ENCODE results near the gene EEF1A2.

EEF1A2 gene

GRCh38 chr20:63461104-63461763, 37.6 kb downstream of the EEF1A2 start:
- no peak for TF ChIP-seq FOXP2 (optimal IDR thresholded peaks at IDR 0.05; ENCODE audit: borderline replicate concordance, extremely low read depth, extremely low read length, insufficient read depth)
- TF ChIP-seq REST (IDR thresholded peaks at IDR 0.05; ENCODE audit: insufficient read depth in 1 of 2, low read depth in 2 of 2, low read length in 2 of 2): peak; percentile 92 to 97

GRCh38 chr20:63459070-63459380, 39.9 kb downstream of the EEF1A2 start:
- TF ChIP-seq POLR2AphosphoS5 (IDR thresholded peaks at IDR 0.05; ENCODE audit: low read depth, low read length) (no peak), SIN3A (IDR thresholded peaks at IDR 0.05; ENCODE audit: borderline replicate concordance, insufficient read depth, low read length) (no peak), REST (IDR thresholded peaks at IDR 0.05; ENCODE audit: insufficient read depth in 1 of 2, low read depth in 2 of 2, low read length in 2 of 2) (no peak), FOXP2 (optimal IDR thresholded peaks at IDR 0.05; ENCODE audit: borderline replicate concordance, extremely low read depth, extremely low read length, insufficient read depth) (no peak), TAF1 (IDR thresholded peaks at IDR 0.05; ENCODE audit: borderline replicate concordance, insufficient read depth, low read length) (no peak)

- TF ChIP-seq POLR2AphosphoS5 (IDR thresholded peaks at IDR 0.05; ENCODE audit: low read depth, low read length) (no peak), REST (IDR thresholded peaks at IDR 0.05; ENCODE audit: insufficient read depth in 1 of 2, low read depth in 2 of 2, low read length in 2 of 2) (no peak), TAF1 (IDR thresholded peaks at IDR 0.05; ENCODE audit: borderline replicate concordance, insufficient read depth, low read length) (no peak), FOXP2 (optimal IDR thresholded peaks at IDR 0.05; ENCODE audit: borderline replicate concordance, extremely low read depth, extremely low read length, insufficient read depth) (no peak), SIN3A (IDR thresholded peaks at IDR 0.05; ENCODE audit: borderline replicate concordance, insufficient read depth, low read length) (no peak)
These were observed 40.5 kb downstream of the EEF1A2 start for GRCh38 chr20:63458170-63459069.

- no peak for TF ChIP-seq FOXP2 (optimal IDR thresholded peaks at IDR 0.05; ENCODE audit: borderline replicate concordance, extremely low read depth, extremely low read length, insufficient read depth)
- peak in 1 of 2 experiments; percentile 69; a peak in 2 of 4 replicates for TF ChIP-seq REST (IDR thresholded peaks at IDR 0.05; ENCODE audit: insufficient read depth in 1 of 2, low read depth in 2 of 2, low read length in 2 of 2)
These were observed 41.1 kb downstream of the EEF1A2 start for GRCh38 chr20:63457737-63458136.
